Smooth muscle cell (in vitro differentiated cells): ENCODE data around the gene PPM1L. TPM values are rescaled to one million over a fixed set of nuclear protein-coding genes. Genes with fewer than 3 reads are reported as not detected.

Experiments used
- DNase-seq: peaks from one replicate; lab custom pipeline; 2025; ENCODE audit not compliant: unreplicated experiment; lab: John Stamatoyannopoulos, UW
- H2AFZ ChIP-seq: fragments of 200-600 bp; sonication (generic); 2 replicates; pipeline ENCODE4 v1.6.0; 2016; ENCODE audit warnings: antibody characterized with exemption, low read depth, mild to moderate bottlenecking
- H3F3A ChIP-seq: fragments of 200-600 bp; sonication (generic); 2 replicates; pipeline ENCODE4 v1.6.0; 2017; ENCODE audit warnings: antibody characterized with exemption, low read depth
- H3K27ac ChIP-seq: fragments of 200-600 bp; sonication (generic); 2 replicates; pipeline ENCODE4 v1.5.1; 2016; ENCODE audit warnings: low read depth, mild to moderate bottlenecking
- H3K27me3 ChIP-seq: fragments of 200-600 bp; sonication (generic); 2 replicates; pipeline ENCODE4 v1.6.1; 2016; ENCODE audit warnings: low read depth, mild to moderate bottlenecking
- H3K36me3 ChIP-seq: fragments of 200-600 bp; sonication (generic); 2 replicates; pipeline ENCODE4 v1.5.1; 2016; ENCODE audit warnings: low read depth
- H3K4me1 ChIP-seq: fragments of 200-600 bp; sonication (generic); 2 replicates; pipeline ENCODE4 v1.5.1; 2016; ENCODE audit warnings: low read depth
- H3K4me2 ChIP-seq: fragments of 200-600 bp; sonication (generic); 2 replicates; pipeline ENCODE4 v1.6.0; 2016; ENCODE audit warnings: mild to moderate bottlenecking
- H3K4me3 ChIP-seq: fragments of 200-600 bp; sonication (generic); 2 replicates; pipeline ENCODE4 v1.5.1; 2016; ENCODE audit warnings: mild to moderate bottlenecking
- H3K79me2 ChIP-seq: fragments of 200-600 bp; sonication (generic); 2 replicates; pipeline ENCODE4 v1.6.0; 2016; ENCODE audit warnings: low read depth, mild to moderate bottlenecking
- H3K9ac ChIP-seq: fragments of 200-600 bp; sonication (generic); 2 replicates; pipeline ENCODE4 v1.6.0; 2016; ENCODE audit warnings: low read depth
- H3K9me3 ChIP-seq: fragments of 200-600 bp; sonication (generic); replicated peaks from 2 replicates; pipeline ENCODE4 v1.5.1; 2016; ENCODE audit warnings: low read depth
- H4K20me1 ChIP-seq: fragments of 200-600 bp; sonication (generic); 2 replicates; pipeline ENCODE4 v1.6.0; 2016; ENCODE audit warnings: low read depth
- CTCF ChIP-seq: fragments of 200-600 bp; sonication (generic); IDR thresholded peaks from 2 replicates; pipeline ENCODE4 v1.5.1; 2017; ENCODE audit warnings: borderline replicate concordance, mild to moderate bottlenecking, antibody characterized with exemption; ENCODE audit not compliant: insufficient read depth, poor library complexity, severe bottlenecking
- WGBS: methylation state at CpG from one replicate; pipeline ENCODE4 v1.1.7; 2016; ENCODE audit warnings: low lambda C conversion rate; 5-methylcytosine and 5-hydroxymethylcytosine counted together
- polyA plus RNA-seq: library from polyadenylated mRNA; unstranded; fragments of >200 nt; fragmentation: Nextera tagmentation; extraction: Ambion mirVana; gene quantifications from 2 replicates; pipeline ENCODE4 v1.2.1, GENCODE V29; 2016
- total RNA-seq: library from RNA; depleted of rRNA; stranded (reverse); fragments of >200 nt; gene quantifications from 2 replicates; pipeline ENCODE4 v1.2.3, GENCODE V29; 2014

The PPM1L gene
- total and polyA plus RNA-seq, 2 experiments from 2014 or later = 0.14 to 1.9 TPM

GRCh38 chr3:161038725-161039124, 282.7 kb downstream of the PPM1L start:
- Histone ChIP-seq H3K4me3 (no peak overlapping the region), H3K9me3 (no peaks in the 10 kb centered on the region), H3K27me3 (no peaks in the 10 kb centered on the region), H3K9ac (no peak overlapping the region), H4K20me1 (no peaks in the 10 kb centered on the region), H3K4me1 (no peaks in the 10 kb centered on the region), H3F3A (no peaks in the 10 kb centered on the region), H3K79me2 (no peaks in the 10 kb centered on the region), H2AFZ (no peak overlapping the region), H3K36me3 (no peaks in the 10 kb centered on the region), H3K27ac (no peak overlapping the region), H3K4me2 (no peak overlapping the region)
- WGBS = 54% methylated on average over 3 of the region's 3 CpGs
- no peak for DNase-seq
- TF ChIP-seq CTCF = no peak

GRCh38 chr3:161042023-161042501, 286.0 kb downstream of the PPM1L start:
- DNase-seq = no peak
- Histone ChIP-seq H4K20me1 (no peaks in the 10 kb centered on the region), H3K4me3 (no peak overlapping the region), H3K9ac (no peak overlapping the region), H2AFZ (no peak overlapping the region), H3K27me3 (no peaks in the 10 kb centered on the region), H3K4me2 (no peak overlapping the region), H3K4me1 (no peaks in the 10 kb centered on the region), H3F3A (no peaks in the 10 kb centered on the region), H3K36me3 (no peaks in the 10 kb centered on the region), H3K9me3 (no peaks in the 10 kb centered on the region), H3K27ac (peak overlapping the region; percentile 13), H3K79me2 (no peaks in the 10 kb centered on the region)
- no peak for TF ChIP-seq CTCF
- WGBS = 78% methylated on average over 2 of the region's 2 CpGs

GRCh38 chr3:161043336-161044035, 287.5 kb downstream of the PPM1L start:
- Histone ChIP-seq H3K36me3 (no peaks in the 10 kb centered on the region), H3K79me2 (no peaks in the 10 kb centered on the region), H3F3A (no peaks in the 10 kb centered on the region), H3K4me3 (no peak overlapping the region), H3K4me1 (no peaks in the 10 kb centered on the region), H3K27me3 (no peaks in the 10 kb centered on the region), H3K9ac (no peak overlapping the region), H3K4me2 (no peak overlapping the region), H3K27ac (no peak overlapping the region), H3K9me3 (no peaks in the 10 kb centered on the region), H2AFZ (no peak overlapping the region), H4K20me1 (no peaks in the 10 kb centered on the region)
- DNase-seq = no peak
- 75% methylated on average over 5 of the region's 5 CpGs for WGBS
- no peak for TF ChIP-seq CTCF
